HepG2 (cell line): ENCODE measurements around the gene LRRC3C. TPM values are rescaled to one million over a fixed set of nuclear protein-coding genes. Genes with fewer than 3 reads are reported as not detected.

Source experiments
- FOXC1 ChIP-seq: sonication (generic); formaldehyde crosslinking; IDR thresholded peaks from 2 replicates; pipeline ENCODE4 v1.8.0; 2022; ENCODE audit warnings: mild to moderate bottlenecking, missing genetic modification reagents, borderline replicate concordance
- HDAC2 ChIP-seq: sonication (generic); formaldehyde crosslinking; IDR thresholded peaks from 2 replicates; pipeline ENCODE4 v1.4.0; 2020; ENCODE audit warnings: missing genetic modification reagents
- HHEX ChIP-seq: IDR thresholded peaks from 2 replicates; pipeline ENCODE4 v1.6.1; 2016; ENCODE audit warnings: control low read depth
- HOXA5 ChIP-seq: sonication (generic); formaldehyde crosslinking; IDR thresholded peaks from 2 replicates; pipeline ENCODE4 v1.4.0; 2020; ENCODE audit warnings: missing genetic modification reagents
- KLF12 ChIP-seq: sonication (generic); formaldehyde crosslinking; IDR thresholded peaks from 2 replicates; pipeline ENCODE4 v1.4.0; 2020; ENCODE audit warnings: missing genetic modification reagents, borderline replicate concordance
- MAFG ChIP-seq: sonication (generic); formaldehyde crosslinking; IDR thresholded peaks from 2 replicates; pipeline ENCODE4 v1.5.1; 2020; ENCODE audit warnings: mild to moderate bottlenecking, missing genetic modification reagents
- MTA3 ChIP-seq: sonication (generic); formaldehyde crosslinking; IDR thresholded peaks from 2 replicates; pipeline ENCODE4 v1.4.0; 2020; ENCODE audit warnings: missing genetic modification reagents
- RBM39 ChIP-seq: fragments of 200-400 bp; formaldehyde crosslinking; IDR thresholded peaks from one replicate; pipeline ENCODE4 v1.6.1; 2018; ENCODE audit warnings: antibody characterized with exemption, mild to moderate bottlenecking, low read depth, low read length; ENCODE audit not compliant: poor library complexity, severe bottlenecking
- SIX4 ChIP-seq: sonication (generic); formaldehyde crosslinking; IDR thresholded peaks from 2 replicates; pipeline ENCODE4 v1.4.0; 2020; ENCODE audit warnings: missing genetic modification reagents
- SMARCC2 ChIP-seq: fragments of 450-650 bp; IDR thresholded peaks from 2 replicates; pipeline ENCODE4 v1.6.1; 2017; ENCODE audit warnings: antibody characterized with exemption, mild to moderate bottlenecking
- SP5 ChIP-seq: IDR thresholded peaks from 2 replicates; pipeline ENCODE4 v1.6.1; 2016; ENCODE audit warnings: low read depth, borderline replicate concordance
- SRY ChIP-seq: sonication (generic); formaldehyde crosslinking; IDR thresholded peaks from 2 replicates; pipeline ENCODE4 v1.8.0; 2022; ENCODE audit warnings: mild to moderate bottlenecking, missing genetic modification reagents
- TGIF2 ChIP-seq: IDR thresholded peaks from 2 replicates; pipeline ENCODE4 v1.6.1; 2016; ENCODE audit warnings: control low read depth, missing compliant biosample characterization
- WIZ ChIP-seq: sonication (generic); formaldehyde crosslinking; IDR thresholded peaks from 2 replicates; pipeline ENCODE4 v1.5.1; 2020; ENCODE audit warnings: mild to moderate bottlenecking, missing genetic modification reagents
- ZNF160 ChIP-seq: sonication (generic); formaldehyde crosslinking; IDR thresholded peaks from 2 replicates; pipeline ENCODE4 v1.8.0; 2022; ENCODE audit warnings: mild to moderate bottlenecking, inconsistent platforms, missing genetic modification reagents
- ZNF234 ChIP-seq: sonication (generic); formaldehyde crosslinking; conservative IDR thresholded peaks from 2 replicates; pipeline ENCODE4 v1.5.1; 2020; ENCODE audit warnings: mild to moderate bottlenecking, missing genetic modification reagents
- ZNF569 ChIP-seq: sonication (generic); formaldehyde crosslinking; IDR thresholded peaks from 2 replicates; pipeline ENCODE4 v1.5.0; 2020; ENCODE audit warnings: mild to moderate bottlenecking, missing genetic modification reagents, moderate library complexity, borderline replicate concordance
- ZNF672 ChIP-seq: sonication (generic); formaldehyde crosslinking; IDR thresholded peaks from 2 replicates; pipeline ENCODE4 v1.8.1; 2022; ENCODE audit warnings: missing genetic modification reagents
- ZNF720 ChIP-seq: sonication (generic); formaldehyde crosslinking; IDR thresholded peaks from 2 replicates; pipeline ENCODE4 v1.4.0; 2020; ENCODE audit warnings: missing genetic modification reagents
- ZNF746 ChIP-seq: sonication (generic); formaldehyde crosslinking; IDR thresholded peaks from 2 replicates; pipeline ENCODE4 v1.8.0; 2022; ENCODE audit warnings: mild to moderate bottlenecking, missing genetic modification reagents
- ZNF850 ChIP-seq: sonication (generic); formaldehyde crosslinking; conservative IDR thresholded peaks from 2 replicates; pipeline ENCODE4 v1.9.0; 2021; ENCODE audit warnings: mild to moderate bottlenecking, missing genetic modification reagents
- ZSCAN12 ChIP-seq: sonication (generic); formaldehyde crosslinking; IDR thresholded peaks from 2 replicates; pipeline ENCODE4 v1.9.0; 2021; ENCODE audit warnings: mild to moderate bottlenecking, missing genetic modification reagents
- ZSCAN31 ChIP-seq: sonication (generic); formaldehyde crosslinking; IDR thresholded peaks from 2 replicates; pipeline ENCODE4 v1.5.0; 2020; ENCODE audit warnings: low read depth, mild to moderate bottlenecking, missing genetic modification reagents
- polyA plus RNA-seq, 8 experiments: library from polyadenylated mRNA; depleted of rRNA in 3 of 8; stranded (reverse) in 7 of 8; unstranded in 1 of 8; fragments of >200 nt; fragmentation: Illumina TruSeq in 4 of 8; extraction: Trizol in 4 of 8; gene quantifications; 2 replicates each; pipeline versions ENCODE4 v1.2.1 to v1.2.3, GENCODE V29; 2011 to 2016; ENCODE audit warnings: low read depth in 4 of 8, missing spikeins in 1 of 8, mixed read lengths in 1 of 8; ENCODE audit not compliant: insufficient read depth in 1 of 8
- total RNA-seq, 5 experiments: library from RNA; depleted of rRNA; stranded (reverse); fragments of >200 nt; fragmentation: Illumina TruSeq; extraction: Trizol; gene quantifications; 2 replicates each; pipeline ENCODE4 v1.2.3, GENCODE V29; 2016; ENCODE audit warnings: low read depth in 1 of 5
- TF ChIP-seq, protein P1 (sequence below): sonication (generic); formaldehyde crosslinking; conservative IDR thresholded peaks from 2 replicates; pipeline ENCODE4 v1.4.0; 2020; ENCODE audit warnings: missing genetic modification reagents
- TF ChIP-seq, protein P2 (sequence below): sonication (generic); formaldehyde crosslinking; IDR thresholded peaks from 2 replicates; pipeline ENCODE4 v1.5.0; 2020; ENCODE audit warnings: missing genetic modification reagents
- TF ChIP-seq, protein P3 (sequence below): sonication (generic); formaldehyde crosslinking; IDR thresholded peaks from 2 replicates; pipeline ENCODE4 v1.5.0; 2020; ENCODE audit warnings: missing genetic modification reagents, mild to moderate bottlenecking, borderline replicate concordance
- TF ChIP-seq, protein P4 (sequence below): IDR thresholded peaks from 2 replicates; pipeline ENCODE4 v1.6.1; 2016; ENCODE audit warnings: mild to moderate bottlenecking, missing biosample characterization, missing genetic modification reagents

LRRC3C gene
- total and polyA plus RNA-seq, 2 of the 13 experiments (the other 11 are each of a cell fraction or from before 2014, with no cell fraction given): 0.17 TPM; not detected in 1

DNA sequence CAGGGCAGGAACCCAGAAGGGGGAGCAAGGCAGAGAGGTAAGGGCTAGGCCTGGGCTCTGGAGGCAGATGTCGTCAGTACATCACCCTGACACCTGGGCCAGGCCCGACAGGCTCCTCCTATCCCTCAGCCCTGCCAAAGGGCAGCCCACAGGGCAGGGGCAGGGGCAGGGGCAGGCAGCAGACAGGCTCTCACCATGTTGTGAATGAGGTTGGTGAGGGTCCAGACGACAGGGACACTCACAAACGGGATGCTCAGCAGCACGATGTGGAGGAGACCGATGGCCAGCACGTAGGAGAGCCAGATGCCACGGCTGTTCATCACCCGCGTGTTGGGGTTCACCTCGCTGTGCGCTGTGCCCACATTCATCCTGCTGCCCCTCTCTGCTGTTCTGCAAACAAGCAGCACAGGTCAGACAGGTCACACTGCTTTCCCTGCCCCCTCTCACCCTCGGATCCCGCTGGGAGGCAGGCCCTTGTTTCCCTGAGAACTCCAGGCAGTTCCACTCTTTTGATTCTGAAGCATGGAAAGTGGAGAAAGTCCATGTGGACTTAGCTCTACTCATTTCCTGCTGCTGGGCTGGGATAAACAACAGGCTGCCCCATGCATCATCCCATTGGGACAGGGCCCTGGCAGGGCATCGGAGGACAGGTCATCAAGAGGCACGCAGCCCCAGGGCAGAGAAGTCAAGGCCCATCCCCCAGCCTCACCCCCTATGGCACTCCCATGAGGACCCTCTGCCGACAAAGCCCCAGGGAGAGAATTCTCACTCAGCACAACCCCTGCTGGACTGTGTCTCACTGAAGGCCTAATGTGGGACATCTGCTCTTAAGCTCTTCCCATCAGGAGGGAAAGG lies 3.5 kb upstream of the LRRC3C start (continued):
- TF ChIP-seq TGIF2 (CRISPR knock-in tag): peak; percentile 68; the same call in 1 of the 2 replicates
- TF ChIP-seq SMARCC2: no peak
- TF ChIP-seq SP5: peak; percentile 96
- TF ChIP-seq ZNF160: peak; percentile 90
- TF ChIP-seq, protein P1, sequence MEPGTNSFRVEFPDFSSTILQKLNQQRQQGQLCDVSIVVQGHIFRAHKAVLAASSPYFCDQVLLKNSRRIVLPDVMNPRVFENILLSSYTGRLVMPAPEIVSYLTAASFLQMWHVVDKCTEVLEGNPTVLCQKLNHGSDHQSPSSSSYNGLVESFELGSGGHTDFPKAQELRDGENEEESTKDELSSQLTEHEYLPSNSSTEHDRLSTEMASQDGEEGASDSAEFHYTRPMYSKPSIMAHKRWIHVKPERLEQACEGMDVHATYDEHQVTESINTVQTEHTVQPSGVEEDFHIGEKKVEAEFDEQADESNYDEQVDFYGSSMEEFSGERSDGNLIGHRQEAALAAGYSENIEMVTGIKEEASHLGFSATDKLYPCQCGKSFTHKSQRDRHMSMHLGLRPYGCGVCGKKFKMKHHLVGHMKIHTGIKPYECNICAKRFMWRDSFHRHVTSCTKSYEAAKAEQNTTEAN (CRISPR knock-in tag): peak; percentile 96
- TF ChIP-seq MAFG (CRISPR knock-in tag): no peak
- TF ChIP-seq ZSCAN31 (CRISPR knock-in tag): peak; percentile 98
- no peak for TF ChIP-seq ZNF672 (CRISPR knock-in tag)
- TF ChIP-seq WIZ (CRISPR knock-in tag): peak; percentile 85; the same call in 1 of the 2 replicates
- TF ChIP-seq, protein P2, sequence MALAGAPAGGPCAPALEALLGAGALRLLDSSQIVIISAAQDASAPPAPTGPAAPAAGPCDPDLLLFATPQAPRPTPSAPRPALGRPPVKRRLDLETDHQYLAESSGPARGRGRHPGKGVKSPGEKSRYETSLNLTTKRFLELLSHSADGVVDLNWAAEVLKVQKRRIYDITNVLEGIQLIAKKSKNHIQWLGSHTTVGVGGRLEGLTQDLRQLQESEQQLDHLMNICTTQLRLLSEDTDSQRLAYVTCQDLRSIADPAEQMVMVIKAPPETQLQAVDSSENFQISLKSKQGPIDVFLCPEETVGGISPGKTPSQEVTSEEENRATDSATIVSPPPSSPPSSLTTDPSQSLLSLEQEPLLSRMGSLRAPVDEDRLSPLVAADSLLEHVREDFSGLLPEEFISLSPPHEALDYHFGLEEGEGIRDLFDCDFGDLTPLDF (CRISPR knock-in tag): no peak
- peak; percentile 35 for TF ChIP-seq RBM39
- peak; percentile 89 for TF ChIP-seq FOXC1
- no peak for TF ChIP-seq MTA3 (CRISPR knock-in tag)
- TF ChIP-seq HDAC2: peak; percentile 100
- TF ChIP-seq, protein P3, sequence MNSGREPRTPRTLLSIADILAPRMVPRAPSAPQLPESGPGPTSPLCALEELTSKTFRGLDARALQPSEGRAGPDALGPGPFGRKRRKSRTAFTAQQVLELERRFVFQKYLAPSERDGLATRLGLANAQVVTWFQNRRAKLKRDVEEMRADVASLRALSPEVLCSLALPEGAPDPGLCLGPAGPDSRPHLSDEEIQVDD (CRISPR knock-in tag): no peak
- peak; percentile 99 for TF ChIP-seq HOXA5 (CRISPR knock-in tag)
- TF ChIP-seq HHEX: 0 out of 2 replicates have a peak, but pooled peaks have one; percentile 37
- peak; percentile 91 for TF ChIP-seq KLF12
- peak; percentile 74; the same call in 1 of the 2 replicates for TF ChIP-seq ZNF720 (CRISPR knock-in tag)
- peak; percentile 63; the same call in 1 of the 2 replicates for TF ChIP-seq ZNF746 (CRISPR knock-in tag)
- peak; percentile 17 for TF ChIP-seq SRY (CRISPR knock-in tag)
- TF ChIP-seq ZNF850 (CRISPR knock-in tag): no peak
- peak; percentile 96 for TF ChIP-seq ZSCAN12 (CRISPR knock-in tag)
- TF ChIP-seq ZNF234: no peak
- TF ChIP-seq ZNF569 (CRISPR knock-in tag): no peak; the same call in 1 of the 2 replicates
- TF ChIP-seq, protein P4, sequence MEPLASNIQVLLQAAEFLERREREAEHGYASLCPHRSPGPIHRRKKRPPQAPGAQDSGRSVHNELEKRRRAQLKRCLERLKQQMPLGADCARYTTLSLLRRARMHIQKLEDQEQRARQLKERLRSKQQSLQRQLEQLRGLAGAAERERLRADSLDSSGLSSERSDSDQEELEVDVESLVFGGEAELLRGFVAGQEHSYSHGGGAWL (CRISPR knock-in tag): peak; percentile 90
- TF ChIP-seq SIX4 (CRISPR knock-in tag): peak; percentile 61; the same call in 1 of the 2 replicates
